IMR-90 (cell line): ENCODE results near the gene PNPLA1. TPM values are rescaled to one million over a fixed set of nuclear protein-coding genes. Genes with fewer than 3 reads are reported as not detected.
A peak's percentile ranks its signal among the peaks of the same experiment; 100 is the strongest.

Experiments
- ATAC-seq: fragments of 200-7000 bp; cut with Tn5 transposase; 2 replicates; pipeline ENCODE4 v1.9.1; 2020; ENCODE audit warnings: low read depth, mild to moderate bottlenecking, moderate library complexity
- BruUV-seq: library from RNA; stranded (reverse); fragments of 400-500 nt; replicated peaks from 2 replicates; lab custom pipeline; 2021; lab: Mats Ljungman, UMichigan
- CTCF ChIA-PET: fragments of 300-600 bp; formaldehyde crosslinking; extraction: SDS; loops from one replicate; lab custom pipeline; 2021; ENCODE audit warnings: antibody characterized with exemption; lab: Yijun Ruan, JAX
- POLR2A ChIA-PET: fragments of 300-600 bp; sonication (Branson Sonifier 250); formaldehyde crosslinking; loops from one replicate; lab custom pipeline; 2022; ENCODE audit warnings: antibody characterized with exemption; ENCODE audit not compliant: unreplicated experiment; lab: Charles Lee
- DNase-seq: peaks from one replicate; pipeline ENCODE4 v3.0.0; 2013
- H2AFZ ChIP-seq: replicated peaks from 2 replicates; pipeline ENCODE3; 2013; ENCODE audit warnings: low read length, mild to moderate bottlenecking; ENCODE audit not compliant: poor library complexity
- H2AK5ac ChIP-seq: 2 replicates; pipeline ENCODE4 v1.6.1; 2013; ENCODE audit warnings: low read depth, low read length, inconsistent platforms
- H2AK9ac ChIP-seq: replicated peaks from 2 replicates; pipeline ENCODE3; 2013; ENCODE audit warnings: mild to moderate bottlenecking, low read depth, low read length, moderate library complexity; ENCODE audit not compliant: poor library complexity
- H2BK120ac ChIP-seq: 2 replicates; pipeline ENCODE4 v1.6.1; 2013; ENCODE audit warnings: low read depth, low read length, inconsistent platforms
- H2BK15ac ChIP-seq: 3 replicates; pipeline ENCODE4 v1.6.1; 2013; ENCODE audit warnings: low read depth, low read length, inconsistent platforms
- H2BK20ac ChIP-seq: 2 replicates; pipeline ENCODE4 v1.6.1; 2013; ENCODE audit warnings: low read depth, mild to moderate bottlenecking, inconsistent platforms, low read length, moderate library complexity
- H2BK5ac ChIP-seq: 2 replicates; pipeline ENCODE4 v1.6.1; 2013; ENCODE audit warnings: mild to moderate bottlenecking, low read depth, low read length, inconsistent platforms; ENCODE audit not compliant: poor library complexity, severe bottlenecking
- H3K14ac ChIP-seq: replicated peaks from 2 replicates; pipeline ENCODE4 v1.6.1; 2013; ENCODE audit warnings: low read depth, low read length, inconsistent platforms
- H3K18ac ChIP-seq: 2 replicates; pipeline ENCODE4 v1.6.1; 2013; ENCODE audit warnings: low read depth, low read length, control low read depth
- H3K23ac ChIP-seq: 2 replicates; pipeline ENCODE4 v1.6.1; 2013; ENCODE audit warnings: low read depth, low read length, inconsistent platforms
- H3K27ac ChIP-seq: 2 replicates; pipeline ENCODE4 v1.5.1; 2013; ENCODE audit warnings: mild to moderate bottlenecking, control low read depth, low read length; ENCODE audit not compliant: insufficient read depth
- H3K27me3 ChIP-seq: 2 replicates; pipeline ENCODE4 v1.6.1; 2013; ENCODE audit warnings: low read length; ENCODE audit not compliant: control insufficient read depth, insufficient read depth
- H3K36me3 ChIP-seq: 2 replicates; pipeline ENCODE4 v1.6.1; 2013; ENCODE audit warnings: low read length, mixed read lengths; ENCODE audit not compliant: control insufficient read depth, insufficient read depth
- H3K4ac ChIP-seq: 2 replicates; pipeline ENCODE4 v1.6.1; 2013; ENCODE audit warnings: low read depth, low read length, inconsistent platforms
- H3K4me1 ChIP-seq: 2 replicates; pipeline ENCODE4 v1.6.1; 2013; ENCODE audit warnings: low read length, mixed read lengths; ENCODE audit not compliant: control insufficient read depth, insufficient read depth
- H3K4me2 ChIP-seq: 2 replicates; pipeline ENCODE4 v1.6.1; 2013; ENCODE audit warnings: low read depth, mild to moderate bottlenecking, control low read depth, low read length, moderate library complexity
- H3K4me3 ChIP-seq: 2 replicates; pipeline ENCODE4 v1.5.1; 2013; ENCODE audit warnings: low read depth, mild to moderate bottlenecking, control low read depth, low read length, moderate library complexity; ENCODE audit not compliant: insufficient read depth
- H3K56ac ChIP-seq: 2 replicates; pipeline ENCODE4 v1.6.1; 2013; ENCODE audit warnings: low read length, inconsistent platforms; ENCODE audit not compliant: insufficient read depth; ENCODE audit errors: extremely low read depth
- H3K79me1 ChIP-seq, 2 experiments: 2 replicates each; pipeline ENCODE4 v1.6.1; 2013; ENCODE audit warnings: low read length in 2 of 2, inconsistent platforms in 1 of 2, low read depth in 1 of 2
- H3K9ac ChIP-seq: 2 replicates; pipeline ENCODE4 v1.6.1; 2013; ENCODE audit warnings: low read depth, low read length, control low read depth
- H3K9me1 ChIP-seq: 2 replicates; pipeline ENCODE4 v1.6.1; 2013; ENCODE audit warnings: low read length, inconsistent platforms; ENCODE audit not compliant: insufficient read depth
- H3K9me3 ChIP-seq: 2 replicates; pipeline ENCODE4 v1.6.1; 2013; ENCODE audit warnings: low read length; ENCODE audit not compliant: control insufficient read depth, insufficient read depth
- H4K20me1 ChIP-seq: 2 replicates; pipeline ENCODE4 v1.6.1; 2013; ENCODE audit warnings: low read length, inconsistent platforms; ENCODE audit not compliant: insufficient read depth
- H4K5ac ChIP-seq: 2 replicates; pipeline ENCODE4 v1.6.1; 2013; ENCODE audit warnings: mild to moderate bottlenecking, low read depth, low read length, control low read depth
- H4K8ac ChIP-seq, 2 experiments: 2 replicates each; pipeline ENCODE4 v1.6.1; 2013; ENCODE audit warnings: low read depth in 2 of 2, low read length in 2 of 2, control low read depth in 1 of 2, inconsistent platforms in 1 of 2
- H4K91ac ChIP-seq: 2 replicates; pipeline ENCODE4 v1.6.1; 2013; ENCODE audit warnings: low read depth, low read length, inconsistent platforms; ENCODE audit not compliant: insufficient read depth
- BHLHE40 ChIP-seq: fragments of 150-350 bp; IDR thresholded peaks from 2 replicates; pipeline ENCODE4 v1.6.1; 2016; ENCODE audit warnings: mild to moderate bottlenecking, low read depth, low read length
- CHD1 ChIP-seq: IDR thresholded peaks from 2 replicates; pipeline ENCODE4 v1.6.1; 2012; ENCODE audit warnings: low read depth, low read length, improper control_type of control experiment
- FOS ChIP-seq: fragments of 150-350 bp; IDR thresholded peaks from 2 replicates; pipeline ENCODE4 v1.6.1; 2016; ENCODE audit warnings: low read depth, low read length
- MAFK ChIP-seq: IDR thresholded peaks from 2 replicates; pipeline ENCODE4 v1.6.1; 2012; ENCODE audit warnings: low read depth, low read length, improper control_type of control experiment
- NFE2L2 ChIP-seq: fragments of 150-350 bp; IDR thresholded peaks from 2 replicates; pipeline ENCODE4 v1.6.1; 2016; ENCODE audit warnings: low read depth, mild to moderate bottlenecking, low read length
- POLR2A ChIP-seq: IDR thresholded peaks from 2 replicates; pipeline ENCODE4 v1.6.1; 2012; ENCODE audit warnings: mild to moderate bottlenecking, low read depth, low read length
- RAD21 ChIP-seq: IDR thresholded peaks from 2 replicates; pipeline ENCODE4 v1.6.1; 2012; ENCODE audit warnings: low read length, improper control_type of control experiment
- RFX5 ChIP-seq: IDR thresholded peaks from 2 replicates; pipeline ENCODE4 v1.8.0; 2012; ENCODE audit warnings: low read depth, mild to moderate bottlenecking, low read length, moderate library complexity
- USF2 ChIP-seq: fragments of 150-350 bp; IDR thresholded peaks from 2 replicates; pipeline ENCODE4 v1.6.1; 2017; ENCODE audit warnings: mild to moderate bottlenecking, antibody characterized with exemption, low read length, low read depth
- WGBS, 2 experiments: methylation state at CpG; one replicate each; pipeline versions ENCODE4 v1.1.5 to v1.1.7; 2013; ENCODE audit warnings: missing lambda C conversion rate in 2 of 2; ENCODE audit not compliant: insufficient read length in 1 of 2; ENCODE audit errors: extremely low coverage in 2 of 2; 5-methylcytosine and 5-hydroxymethylcytosine counted together
- dilution Hi-C: fragments of 300-500 bp; cut with HindIII; formaldehyde crosslinking; loops from one replicate; pipeline ENCODE4 v1.14.3; 2018; ENCODE audit warnings: low sequenced_read_pairs; ENCODE audit not compliant: unreplicated experiment
- in situ Hi-C: fragments of 300-500 bp; cut with MboI; formaldehyde crosslinking; loops from 3 replicates; pipeline ENCODE4 v1.14.3; 2019; ENCODE audit warnings: low sequenced_read_pairs, inconsistent platforms, mixed read lengths
- intact Hi-C: fragments of 100-400 bp; cut with micrococcal nuclease; formaldehyde crosslinking; loops from 2 replicates; pipeline ENCODE4 v1.10.0; 2022
- polyA plus RNA-seq, 3 experiments: library from polyadenylated mRNA; depleted of rRNA; stranded (reverse); fragments of >200 nt; gene quantifications; 2 replicates each; pipeline ENCODE4 v1.2.3, GENCODE V29; 2012; ENCODE audit warnings: low replicate concordance in 1 of 3
- total RNA-seq: library from RNA; depleted of rRNA; stranded (reverse); fragments of >200 nt; gene quantifications from 2 replicates; pipeline ENCODE4 v1.2.3, GENCODE V29; 2012

Gene PNPLA1
- total and polyA plus RNA-seq, 2 of the 4 experiments (the other 2 are of a cell fraction), result not detected

GRCh38 chr6:36340306-36340617, 70.4 kb downstream of the PNPLA1 start:
- Histone ChIP-seq H3K9me3 (no peaks in the 10 kb centered on the region; the same call in 1 of the 2 replicates), H4K8ac (no peak overlapping the region), H2BK120ac (no peak overlapping the region), H2BK20ac (no peak overlapping the region), H2BK5ac (no peak overlapping the region), H2AFZ (peak overlapping the region; percentile 92), H3K4me2 (no peak overlapping the region), H3K9ac (no peak overlapping the region), H3K27me3 (peaks cover 56% of the 10 kb centered on the region), H2AK5ac (no peak overlapping the region), H3K18ac (no peak overlapping the region), H4K5ac (no peak overlapping the region), H3K14ac (no peak overlapping the region), H3K27ac (no peak overlapping the region), H3K4me3 (no peak overlapping the region), H4K20me1 (no peaks in the 10 kb centered on the region), H3K9me1 (peaks cover 4% of the 10 kb centered on the region; the same call in 1 of the 2 replicates), H3K36me3 (no peaks in the 10 kb centered on the region), H4K91ac (no peak overlapping the region), H2BK15ac (no peak overlapping the region), H3K56ac (no peak overlapping the region), H3K4ac (no peak overlapping the region), H3K79me1 (no peaks in the 10 kb centered on the region), H2AK9ac (no peak overlapping the region), H3K4me1 (no peaks in the 10 kb centered on the region), H3K23ac (no peak overlapping the region)
- TF ChIP-seq MAFK (no peak), RFX5 (no peak), BHLHE40 (no peak), CHD1 (no peak), RAD21 (no peak), POLR2A (no peak), USF2 (no peak), FOS (no peak), NFE2L2 (no peak)
- ChIA-PET POLR2A (no interaction called here), CTCF (interaction anchor here (1.1 to 1.3 kb wide), 6 partner anchors 10 to 216 kb away, joined by 3 to 22 read pairs (median 3); no protein-coding TSS in a partner anchor)
- WGBS, 2 experiments, result 30% methylated on average over 4 of the region's 12 CpGs; no CpG with 5 or more reads in 1 of the 2 experiments
- DNase-seq (no peak), ATAC-seq (no peak)
- intact Hi-C loops (no loop called here), in situ Hi-C loops (no loop called here), dilution Hi-C loops (no loop called here)
- BruUV-seq, result no TSS peak
